HEK293 (cell line): ENCODE measurements around the gene PPT2.

Experiments used
- CTCF ChIP-seq: fragments of 450-650 bp; formaldehyde crosslinking; IDR thresholded peaks from 2 replicates; pipeline ENCODE4 v1.5.1; 2016; ENCODE audit warnings: missing biosample characterization, missing genetic modification characterization
- ZNF404 ChIP-seq: fragments of 450-650 bp; formaldehyde crosslinking; IDR thresholded peaks from 2 replicates; pipeline ENCODE4 v1.5.1; 2017; ENCODE audit warnings: missing biosample characterization, missing genetic modification characterization
- ZNF600 ChIP-seq: fragments of 450-650 bp; formaldehyde crosslinking; IDR thresholded peaks from 2 replicates; pipeline ENCODE4 v1.5.1; 2016; ENCODE audit warnings: missing biosample characterization, missing genetic modification characterization

- TF ChIP-seq CTCF (tag by site-specific recombination): no peak
- TF ChIP-seq ZNF404: no peak
- TF ChIP-seq ZNF600 (tag by site-specific recombination): no peak
Measured at GRCh38 chr6:32200711-32201475, 47.0 kb downstream of the PPT2 start.
